GM10266 (cell line): ENCODE measurements around the gene SIGLEC5.
"Not testable (repeated sequence)": the region's sequence is repeated elsewhere in the genome, so short reads cannot be mapped to it uniquely, and the experiment has no call there.

Experiments used
- DNase-seq: peaks from one replicate; pipeline ENCODE4 v3.0.0; 2012; ENCODE audit errors: extremely low spot score
- CTCF ChIP-seq: IDR thresholded peaks from 2 replicates; pipeline ENCODE4 v1.5.1; 2012; ENCODE audit warnings: mild to moderate bottlenecking, low read depth; ENCODE audit not compliant: control insufficient read depth, insufficient read depth; ENCODE audit errors: missing control alignments

Gene SIGLEC5

GRCh38 chr19:51660975-51661600, 30.9 kb upstream of the SIGLEC5 start:
- peak; percentile 77 for TF ChIP-seq CTCF
- DNase-seq: peak; percentile 59

GRCh38 chr19:51654783-51655182, 24.6 kb upstream of the SIGLEC5 start:
- DNase-seq: no peak
- TF ChIP-seq CTCF: no peak

GRCh38 chr19:51653162-51653561, 23.0 kb upstream of the SIGLEC5 start:
- TF ChIP-seq CTCF: no peak
- DNase-seq: no peak

- DNase-seq: no peak
- TF ChIP-seq CTCF: no peak
These were observed 22.1 kb upstream of the SIGLEC5 start for GRCh38 chr19:51652266-51652665.

GRCh38 chr19:51651216-51651846, 21.1 kb upstream of the SIGLEC5 start:
- no peak for DNase-seq
- no peak for TF ChIP-seq CTCF

- TF ChIP-seq CTCF: no peak
- no peak for DNase-seq
These were observed 17.1 kb upstream of the SIGLEC5 start for GRCh38 chr19:51647318-51647717.

- DNase-seq: not testable (repeated sequence)
These were observed 16.5 kb upstream of the SIGLEC5 start, which contains the start of gene SIGLEC14 for GRCh38 chr19:51646730-51647129. TSS of gene SIGLEC14 (minus strand) at chr19:51646825. CDS start at chr19:51646759, 66 bp downstream.

GRCh38 chr19:51644636-51645271, 14.6 kb upstream of the SIGLEC5 start:
- DNase-seq: no peak
- TF ChIP-seq CTCF: no peak
